Loucy (cell line): ENCODE results near the gene VIPR2.

ENCODE experiments used
- H2AFZ ChIP-seq: fragments of 200-600 bp; sonication (generic); 2 replicates; pipeline ENCODE4 v1.6.0; 2016; ENCODE audit warnings: antibody characterized with exemption, mild to moderate bottlenecking, low read length, moderate library complexity
- H3F3A ChIP-seq: fragments of 200-600 bp; 2 replicates; pipeline ENCODE4 v1.6.0; 2016; ENCODE audit warnings: antibody characterized with exemption, low read depth, mild to moderate bottlenecking
- H3K27me3 ChIP-seq: fragments of 200-600 bp; sonication (generic); 2 replicates; pipeline ENCODE4 v1.6.1; 2014; ENCODE audit warnings: low read length, mild to moderate bottlenecking; ENCODE audit not compliant: insufficient read depth, poor library complexity, severe bottlenecking
- H3K36me3 ChIP-seq: fragments of 200-600 bp; sonication (generic); 2 replicates; pipeline ENCODE4 v1.6.1; 2016; ENCODE audit warnings: low read length; ENCODE audit not compliant: insufficient read depth
- H3K4me1 ChIP-seq: fragments of 200-600 bp; sonication (generic); 2 replicates; pipeline ENCODE4 v1.5.1; 2014; ENCODE audit warnings: low read length, mild to moderate bottlenecking; ENCODE audit not compliant: insufficient read depth, poor library complexity, severe bottlenecking
- H3K4me2 ChIP-seq: fragments of 200-600 bp; sonication (generic); 2 replicates; pipeline ENCODE4 v1.6.0; 2014; ENCODE audit warnings: antibody characterized with exemption, low read length, low read depth, mild to moderate bottlenecking; ENCODE audit not compliant: poor library complexity, severe bottlenecking
- H3K4me3 ChIP-seq: fragments of 200-600 bp; sonication (generic); 2 replicates; pipeline ENCODE4 v1.5.1; 2014; ENCODE audit warnings: low read length, mild to moderate bottlenecking, mixed read lengths; ENCODE audit not compliant: poor library complexity, severe bottlenecking
- H3K79me2 ChIP-seq: fragments of 200-600 bp; sonication (generic); 2 replicates; pipeline ENCODE4 v1.6.1; 2014; ENCODE audit warnings: low read length; ENCODE audit not compliant: insufficient read depth
- H3K9ac ChIP-seq: fragments of 200-600 bp; sonication (generic); 2 replicates; pipeline ENCODE4 v1.6.0; 2014; ENCODE audit warnings: mild to moderate bottlenecking, low read depth, low read length, moderate library complexity; ENCODE audit not compliant: poor library complexity, severe bottlenecking
- H3K9me2 ChIP-seq: fragments of 200-600 bp; sonication (generic); replicated peaks from 2 replicates; pipeline ENCODE4 v1.6.1; 2016; ENCODE audit warnings: low read depth, low read length, mixed read lengths
- H3K9me3 ChIP-seq: fragments of 200-600 bp; sonication (generic); 2 replicates; pipeline ENCODE4 v1.6.1; 2014; ENCODE audit warnings: mild to moderate bottlenecking, antibody characterized with exemption, low read length, low read depth; ENCODE audit not compliant: insufficient read depth
- H4K20me1 ChIP-seq: fragments of 200-600 bp; sonication (generic); 2 replicates; pipeline ENCODE4 v1.6.0; 2014; ENCODE audit warnings: antibody characterized with exemption, low read length, mild to moderate bottlenecking; ENCODE audit not compliant: insufficient read depth, poor library complexity, severe bottlenecking
- EZH2phosphoT487 ChIP-seq: fragments of 200-600 bp; IDR thresholded peaks from 2 replicates; pipeline ENCODE4 v1.6.1; 2018; ENCODE audit warnings: antibody characterized with exemption, mild to moderate bottlenecking, moderate library complexity, borderline replicate concordance
- TF ChIP-seq, protein P1 (sequence below): fragments of 200-600 bp; sonication (generic); conservative IDR thresholded peaks from 2 replicates; pipeline ENCODE4 v1.5.1; 2014; ENCODE audit warnings: mild to moderate bottlenecking, antibody characterized with exemption, low read length

Gene VIPR2

DNA sequence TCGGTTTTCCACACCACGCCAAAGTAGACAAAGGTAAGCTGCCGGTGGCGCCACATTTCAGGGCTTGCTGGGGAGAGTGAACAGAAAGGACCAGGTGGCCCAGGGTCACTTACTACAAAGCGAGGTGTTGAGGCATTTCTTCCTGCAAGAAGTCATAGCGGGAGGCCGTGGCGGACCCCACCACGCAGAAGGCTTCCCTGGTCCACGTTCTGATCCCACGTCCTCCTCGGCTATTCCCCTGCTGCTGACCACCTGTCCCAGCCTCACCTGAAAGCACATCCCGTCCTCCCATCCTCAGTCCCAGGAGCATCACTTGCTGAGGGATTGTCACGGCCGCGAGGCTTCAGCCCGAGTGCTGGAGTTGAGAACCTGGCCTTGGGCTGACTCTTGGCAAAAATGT is 149.2 kb downstream of the VIPR2 start:
- TF ChIP-seq EZH2phosphoT487 = no peak
- TF ChIP-seq, protein P1, sequence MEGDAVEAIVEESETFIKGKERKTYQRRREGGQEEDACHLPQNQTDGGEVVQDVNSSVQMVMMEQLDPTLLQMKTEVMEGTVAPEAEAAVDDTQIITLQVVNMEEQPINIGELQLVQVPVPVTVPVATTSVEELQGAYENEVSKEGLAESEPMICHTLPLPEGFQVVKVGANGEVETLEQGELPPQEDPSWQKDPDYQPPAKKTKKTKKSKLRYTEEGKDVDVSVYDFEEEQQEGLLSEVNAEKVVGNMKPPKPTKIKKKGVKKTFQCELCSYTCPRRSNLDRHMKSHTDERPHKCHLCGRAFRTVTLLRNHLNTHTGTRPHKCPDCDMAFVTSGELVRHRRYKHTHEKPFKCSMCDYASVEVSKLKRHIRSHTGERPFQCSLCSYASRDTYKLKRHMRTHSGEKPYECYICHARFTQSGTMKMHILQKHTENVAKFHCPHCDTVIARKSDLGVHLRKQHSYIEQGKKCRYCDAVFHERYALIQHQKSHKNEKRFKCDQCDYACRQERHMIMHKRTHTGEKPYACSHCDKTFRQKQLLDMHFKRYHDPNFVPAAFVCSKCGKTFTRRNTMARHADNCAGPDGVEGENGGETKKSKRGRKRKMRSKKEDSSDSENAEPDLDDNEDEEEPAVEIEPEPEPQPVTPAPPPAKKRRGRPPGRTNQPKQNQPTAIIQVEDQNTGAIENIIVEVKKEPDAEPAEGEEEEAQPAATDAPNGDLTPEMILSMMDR = no peak
- H3K9me2 ChIP-seq = no peaks in the 10 kb centered on the region
- H3K4me1 ChIP-seq = no peaks in the 10 kb centered on the region
- no peak overlapping the region for H3K4me2 ChIP-seq
- no peak overlapping the region for H2AFZ ChIP-seq
- no peaks in the 10 kb centered on the region for H3K36me3 ChIP-seq
- no peak overlapping the region for H3K9ac ChIP-seq
- H3K4me3 ChIP-seq = no peak overlapping the region
- H4K20me1 ChIP-seq = no peaks in the 10 kb centered on the region
- no peaks in the 10 kb centered on the region for H3K79me2 ChIP-seq
- peaks cover 21% of the 10 kb centered on the region; the same call in 1 of the 2 replicates for H3K9me3 ChIP-seq
- H3K27me3 ChIP-seq = no peaks in the 10 kb centered on the region
- no peaks in the 10 kb centered on the region for H3F3A ChIP-seq

DNA sequence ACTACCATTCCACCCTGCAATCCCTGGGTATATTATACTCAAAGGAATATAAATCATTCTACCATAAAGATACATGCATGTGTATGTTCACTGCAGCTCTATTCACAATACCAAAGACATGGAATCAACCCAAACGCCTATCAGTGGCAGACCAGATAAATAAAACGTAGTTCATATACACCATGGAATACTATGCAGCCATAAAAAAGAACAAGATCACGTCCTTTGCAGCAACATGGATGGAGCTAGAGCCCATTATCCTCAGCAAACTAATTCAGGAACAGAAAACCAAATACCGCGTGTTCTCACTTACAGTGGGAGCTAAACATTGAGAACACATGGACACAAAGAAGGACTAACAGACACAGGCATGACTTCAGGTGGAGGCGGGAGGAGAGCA is 150.0 kb downstream of the VIPR2 start:
- H3K27me3 ChIP-seq = no peaks in the 10 kb centered on the region
- H3K9me2 ChIP-seq = no peaks in the 10 kb centered on the region
- H4K20me1 ChIP-seq = no peaks in the 10 kb centered on the region
- no peak overlapping the region for H3K4me2 ChIP-seq
- TF ChIP-seq, protein P1 = no peak
- TF ChIP-seq EZH2phosphoT487 = no peak
- H3K36me3 ChIP-seq = no peaks in the 10 kb centered on the region
- H3K9ac ChIP-seq = no peak overlapping the region
- H3K79me2 ChIP-seq = no peaks in the 10 kb centered on the region
- H2AFZ ChIP-seq = no peak overlapping the region
- no peak overlapping the region for H3K4me3 ChIP-seq
- peaks cover 17% of the 10 kb centered on the region; the same call in 1 of the 2 replicates for H3K9me3 ChIP-seq
- no peaks in the 10 kb centered on the region for H3F3A ChIP-seq
- no peaks in the 10 kb centered on the region for H3K4me1 ChIP-seq

DNA sequence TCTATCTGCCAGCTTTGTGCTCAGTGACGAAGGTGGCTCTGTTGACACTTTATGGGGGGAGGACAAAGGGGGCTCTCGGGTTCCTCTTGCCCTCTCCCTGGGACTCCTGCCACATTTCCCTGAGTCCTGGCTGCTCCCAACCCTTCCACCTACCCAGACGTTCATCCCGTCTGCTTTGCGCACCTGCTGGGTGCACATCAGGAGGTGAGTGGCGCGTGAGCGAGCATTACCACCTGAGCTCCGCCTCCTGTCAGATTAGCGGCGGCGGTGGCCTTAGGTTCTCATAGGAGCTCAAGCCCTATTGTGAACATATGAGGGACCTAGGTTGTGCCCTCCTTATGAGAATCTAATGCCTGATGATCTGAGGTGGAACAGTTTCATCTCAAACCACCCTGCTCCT is 151.1 kb downstream of the VIPR2 start:
- Histone ChIP-seq H4K20me1 (no peaks in the 10 kb centered on the region), H2AFZ (no peak overlapping the region), H3K27me3 (no peaks in the 10 kb centered on the region), H3K9me2 (no peaks in the 10 kb centered on the region), H3K79me2 (no peaks in the 10 kb centered on the region), H3K9ac (no peak overlapping the region), H3K4me2 (no peak overlapping the region), H3K9me3 (peaks cover 20% of the 10 kb centered on the region; the same call in 1 of the 2 replicates), H3K4me3 (no peak overlapping the region), H3K36me3 (no peaks in the 10 kb centered on the region), H3F3A (no peaks in the 10 kb centered on the region), H3K4me1 (no peaks in the 10 kb centered on the region)
- no peak for TF ChIP-seq EZH2phosphoT487
- TF ChIP-seq, protein P1 = no peak
